Measurements from ENCODE around the gene ZMYND8.
"Not testable (repeated sequence)": the region's sequence is repeated elsewhere in the genome, so short reads cannot be mapped to it uniquely, and the experiment has no call there.

DNA sequence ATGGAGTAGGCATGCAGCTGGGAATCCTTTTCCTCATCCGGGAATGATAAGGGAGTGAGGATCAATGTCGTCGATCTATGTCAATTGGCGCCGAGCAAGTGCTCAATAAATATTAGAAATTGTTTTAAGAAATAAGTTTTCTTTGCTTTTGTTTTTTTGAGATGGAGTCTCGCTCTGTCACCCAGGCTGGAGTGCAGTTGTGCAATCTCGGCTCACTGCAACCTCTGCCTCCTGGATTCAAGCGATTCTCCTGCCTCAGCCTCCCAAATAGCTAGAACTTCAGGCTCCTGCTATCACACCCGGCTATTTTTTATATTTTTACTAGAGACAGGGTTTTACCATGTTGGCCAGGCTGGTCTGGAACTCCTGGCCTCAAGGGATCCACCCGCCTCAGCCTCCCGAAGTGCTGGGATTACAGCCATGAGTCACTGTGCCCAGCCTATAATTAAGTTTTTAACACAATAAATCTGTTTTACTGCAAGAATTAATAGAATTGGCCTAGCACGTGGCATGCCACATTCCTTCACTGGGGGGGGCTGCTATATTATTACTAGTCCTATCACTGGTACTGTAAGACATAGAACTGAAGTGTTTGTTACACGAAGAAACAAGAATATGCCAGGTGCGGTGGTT, 92.2 kb downstream of the ZMYND8 start:
- TF ChIP-seq, protein P1, sequence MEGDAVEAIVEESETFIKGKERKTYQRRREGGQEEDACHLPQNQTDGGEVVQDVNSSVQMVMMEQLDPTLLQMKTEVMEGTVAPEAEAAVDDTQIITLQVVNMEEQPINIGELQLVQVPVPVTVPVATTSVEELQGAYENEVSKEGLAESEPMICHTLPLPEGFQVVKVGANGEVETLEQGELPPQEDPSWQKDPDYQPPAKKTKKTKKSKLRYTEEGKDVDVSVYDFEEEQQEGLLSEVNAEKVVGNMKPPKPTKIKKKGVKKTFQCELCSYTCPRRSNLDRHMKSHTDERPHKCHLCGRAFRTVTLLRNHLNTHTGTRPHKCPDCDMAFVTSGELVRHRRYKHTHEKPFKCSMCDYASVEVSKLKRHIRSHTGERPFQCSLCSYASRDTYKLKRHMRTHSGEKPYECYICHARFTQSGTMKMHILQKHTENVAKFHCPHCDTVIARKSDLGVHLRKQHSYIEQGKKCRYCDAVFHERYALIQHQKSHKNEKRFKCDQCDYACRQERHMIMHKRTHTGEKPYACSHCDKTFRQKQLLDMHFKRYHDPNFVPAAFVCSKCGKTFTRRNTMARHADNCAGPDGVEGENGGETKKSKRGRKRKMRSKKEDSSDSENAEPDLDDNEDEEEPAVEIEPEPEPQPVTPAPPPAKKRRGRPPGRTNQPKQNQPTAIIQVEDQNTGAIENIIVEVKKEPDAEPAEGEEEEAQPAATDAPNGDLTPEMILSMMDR (conservative IDR thresholded peaks at IDR 0.05 in 1 of 2, IDR thresholded peaks at IDR 0.05 in 1 of 2; ENCODE audit: extremely low read depth in 1 of 2, insufficient read depth in 1 of 2, low read depth in 1 of 2, low read length in 2 of 2): not testable (repeated sequence)
- not testable (repeated sequence) for TF ChIP-seq EZH2 (IDR thresholded peaks at IDR 0.05; ENCODE audit: borderline replicate concordance, low read length)
